ENCODE measurements around the gene ROR2. TPM values are rescaled to one million over a fixed set of nuclear protein-coding genes. Genes with fewer than 3 reads are reported as not detected.

The ROR2 gene
- total and polyA plus RNA-seq, 2 experiments from 2014 or later: 8.1 to 18.8 TPM

DNA sequence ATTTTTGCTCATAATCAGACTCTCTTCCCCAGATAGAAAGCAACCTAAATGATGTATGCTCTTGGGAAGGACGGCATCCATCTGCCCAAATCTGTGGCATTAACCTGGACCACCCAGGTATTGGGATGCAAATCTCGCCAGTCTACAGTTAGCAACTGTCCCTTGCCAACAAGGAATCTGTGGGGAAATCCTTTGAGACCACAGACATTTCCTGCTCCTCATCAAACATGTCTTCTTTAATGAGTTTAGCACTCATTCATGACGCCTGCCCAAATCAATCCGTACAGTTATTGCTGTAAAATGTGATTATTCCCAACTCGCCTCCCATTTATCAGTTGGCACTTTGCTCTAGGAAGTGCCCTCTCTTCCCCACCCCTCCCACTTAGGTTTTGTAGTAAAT lies 7.8 kb downstream of the ROR2 start:
- Histone ChIP-seq H3K36me3 (ENCODE audit: insufficient read depth) (no peaks in the 10 kb centered on the region), H3K79me2 (replicated peaks; ENCODE audit: insufficient read depth) (peaks cover 46% of the 10 kb centered on the region), H3K4me2 (no peak overlapping the region), H3K27me3 (ENCODE audit: insufficient read depth) (peaks cover 8% of the 10 kb centered on the region), H4K20me1 (replicated peaks; ENCODE audit: insufficient read depth) (no peaks in the 10 kb centered on the region; the same call in 1 of the 2 replicates), H3K27ac (ENCODE audit: low read depth) (no peak overlapping the region), H3K9me2 (ENCODE audit: insufficient read depth) (0 out of 2 replicates have a peak, but pooled peaks cover 3% of the 10 kb centered on the region), H3K4me1 (ENCODE audit: insufficient read depth) (peaks cover 35% of the 10 kb centered on the region), H2AFZ (no peak overlapping the region), H3K4me3 (no peak overlapping the region), H3F3A (replicated peaks; ENCODE audit: low read depth) (no peaks in the 10 kb centered on the region)
- Mint-ChIP-seq H3K27ac (no peak overlapping the region), H3K36me3 (ENCODE audit: low read depth) (no peaks in the 10 kb centered on the region), H3K9me3 (no peaks in the 10 kb centered on the region), H3K27me3 (ENCODE audit: insufficient read depth, low read depth, poor library complexity) (peaks cover 11% of the 10 kb centered on the region), H3K4me3 (no peak overlapping the region), H3K4me1 (peaks cover 39% of the 10 kb centered on the region)
- ATAC-seq (no peak), DNase-seq (ENCODE audit: low spot score) (no peak)
- no peak for TF ChIP-seq CREB1 (CRISPR knock-in tag; IDR thresholded peaks at IDR 0.05; ENCODE audit: low read depth)
- no peak for TF ChIP-seq ZNF331 (CRISPR knock-in tag; IDR thresholded peaks at IDR 0.05; ENCODE audit: low read depth)
- no peak for TF ChIP-seq ZNF114 (CRISPR knock-in tag; IDR thresholded peaks at IDR 0.05)
- TF ChIP-seq POLR2AphosphoS5 (IDR thresholded peaks at IDR 0.05; ENCODE audit: low read depth): no peak
- TF ChIP-seq, protein P1, sequence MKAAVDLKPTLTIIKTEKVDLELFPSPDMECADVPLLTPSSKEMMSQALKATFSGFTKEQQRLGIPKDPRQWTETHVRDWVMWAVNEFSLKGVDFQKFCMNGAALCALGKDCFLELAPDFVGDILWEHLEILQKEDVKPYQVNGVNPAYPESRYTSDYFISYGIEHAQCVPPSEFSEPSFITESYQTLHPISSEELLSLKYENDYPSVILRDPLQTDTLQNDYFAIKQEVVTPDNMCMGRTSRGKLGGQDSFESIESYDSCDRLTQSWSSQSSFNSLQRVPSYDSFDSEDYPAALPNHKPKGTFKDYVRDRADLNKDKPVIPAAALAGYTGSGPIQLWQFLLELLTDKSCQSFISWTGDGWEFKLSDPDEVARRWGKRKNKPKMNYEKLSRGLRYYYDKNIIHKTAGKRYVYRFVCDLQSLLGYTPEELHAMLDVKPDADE (IDR thresholded peaks at IDR 0.05): no peak
- no peak for TF ChIP-seq STAT1 (IDR thresholded peaks at IDR 0.05; ENCODE audit: unreplicated experiment)
- TF ChIP-seq, protein P2, sequence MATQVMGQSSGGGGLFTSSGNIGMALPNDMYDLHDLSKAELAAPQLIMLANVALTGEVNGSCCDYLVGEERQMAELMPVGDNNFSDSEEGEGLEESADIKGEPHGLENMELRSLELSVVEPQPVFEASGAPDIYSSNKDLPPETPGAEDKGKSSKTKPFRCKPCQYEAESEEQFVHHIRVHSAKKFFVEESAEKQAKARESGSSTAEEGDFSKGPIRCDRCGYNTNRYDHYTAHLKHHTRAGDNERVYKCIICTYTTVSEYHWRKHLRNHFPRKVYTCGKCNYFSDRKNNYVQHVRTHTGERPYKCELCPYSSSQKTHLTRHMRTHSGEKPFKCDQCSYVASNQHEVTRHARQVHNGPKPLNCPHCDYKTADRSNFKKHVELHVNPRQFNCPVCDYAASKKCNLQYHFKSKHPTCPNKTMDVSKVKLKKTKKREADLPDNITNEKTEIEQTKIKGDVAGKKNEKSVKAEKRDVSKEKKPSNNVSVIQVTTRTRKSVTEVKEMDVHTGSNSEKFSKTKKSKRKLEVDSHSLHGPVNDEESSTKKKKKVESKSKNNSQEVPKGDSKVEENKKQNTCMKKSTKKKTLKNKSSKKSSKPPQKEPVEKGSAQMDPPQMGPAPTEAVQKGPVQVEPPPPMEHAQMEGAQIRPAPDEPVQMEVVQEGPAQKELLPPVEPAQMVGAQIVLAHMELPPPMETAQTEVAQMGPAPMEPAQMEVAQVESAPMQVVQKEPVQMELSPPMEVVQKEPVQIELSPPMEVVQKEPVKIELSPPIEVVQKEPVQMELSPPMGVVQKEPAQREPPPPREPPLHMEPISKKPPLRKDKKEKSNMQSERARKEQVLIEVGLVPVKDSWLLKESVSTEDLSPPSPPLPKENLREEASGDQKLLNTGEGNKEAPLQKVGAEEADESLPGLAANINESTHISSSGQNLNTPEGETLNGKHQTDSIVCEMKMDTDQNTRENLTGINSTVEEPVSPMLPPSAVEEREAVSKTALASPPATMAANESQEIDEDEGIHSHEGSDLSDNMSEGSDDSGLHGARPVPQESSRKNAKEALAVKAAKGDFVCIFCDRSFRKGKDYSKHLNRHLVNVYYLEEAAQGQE (IDR thresholded peaks at IDR 0.05; ENCODE audit: unreplicated experiment): no peak
- TF ChIP-seq, protein P3, sequence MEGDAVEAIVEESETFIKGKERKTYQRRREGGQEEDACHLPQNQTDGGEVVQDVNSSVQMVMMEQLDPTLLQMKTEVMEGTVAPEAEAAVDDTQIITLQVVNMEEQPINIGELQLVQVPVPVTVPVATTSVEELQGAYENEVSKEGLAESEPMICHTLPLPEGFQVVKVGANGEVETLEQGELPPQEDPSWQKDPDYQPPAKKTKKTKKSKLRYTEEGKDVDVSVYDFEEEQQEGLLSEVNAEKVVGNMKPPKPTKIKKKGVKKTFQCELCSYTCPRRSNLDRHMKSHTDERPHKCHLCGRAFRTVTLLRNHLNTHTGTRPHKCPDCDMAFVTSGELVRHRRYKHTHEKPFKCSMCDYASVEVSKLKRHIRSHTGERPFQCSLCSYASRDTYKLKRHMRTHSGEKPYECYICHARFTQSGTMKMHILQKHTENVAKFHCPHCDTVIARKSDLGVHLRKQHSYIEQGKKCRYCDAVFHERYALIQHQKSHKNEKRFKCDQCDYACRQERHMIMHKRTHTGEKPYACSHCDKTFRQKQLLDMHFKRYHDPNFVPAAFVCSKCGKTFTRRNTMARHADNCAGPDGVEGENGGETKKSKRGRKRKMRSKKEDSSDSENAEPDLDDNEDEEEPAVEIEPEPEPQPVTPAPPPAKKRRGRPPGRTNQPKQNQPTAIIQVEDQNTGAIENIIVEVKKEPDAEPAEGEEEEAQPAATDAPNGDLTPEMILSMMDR (conservative IDR thresholded peaks at IDR 0.05; ENCODE audit: low read depth in 2 of 2): no peak
- TF ChIP-seq, protein P4, sequence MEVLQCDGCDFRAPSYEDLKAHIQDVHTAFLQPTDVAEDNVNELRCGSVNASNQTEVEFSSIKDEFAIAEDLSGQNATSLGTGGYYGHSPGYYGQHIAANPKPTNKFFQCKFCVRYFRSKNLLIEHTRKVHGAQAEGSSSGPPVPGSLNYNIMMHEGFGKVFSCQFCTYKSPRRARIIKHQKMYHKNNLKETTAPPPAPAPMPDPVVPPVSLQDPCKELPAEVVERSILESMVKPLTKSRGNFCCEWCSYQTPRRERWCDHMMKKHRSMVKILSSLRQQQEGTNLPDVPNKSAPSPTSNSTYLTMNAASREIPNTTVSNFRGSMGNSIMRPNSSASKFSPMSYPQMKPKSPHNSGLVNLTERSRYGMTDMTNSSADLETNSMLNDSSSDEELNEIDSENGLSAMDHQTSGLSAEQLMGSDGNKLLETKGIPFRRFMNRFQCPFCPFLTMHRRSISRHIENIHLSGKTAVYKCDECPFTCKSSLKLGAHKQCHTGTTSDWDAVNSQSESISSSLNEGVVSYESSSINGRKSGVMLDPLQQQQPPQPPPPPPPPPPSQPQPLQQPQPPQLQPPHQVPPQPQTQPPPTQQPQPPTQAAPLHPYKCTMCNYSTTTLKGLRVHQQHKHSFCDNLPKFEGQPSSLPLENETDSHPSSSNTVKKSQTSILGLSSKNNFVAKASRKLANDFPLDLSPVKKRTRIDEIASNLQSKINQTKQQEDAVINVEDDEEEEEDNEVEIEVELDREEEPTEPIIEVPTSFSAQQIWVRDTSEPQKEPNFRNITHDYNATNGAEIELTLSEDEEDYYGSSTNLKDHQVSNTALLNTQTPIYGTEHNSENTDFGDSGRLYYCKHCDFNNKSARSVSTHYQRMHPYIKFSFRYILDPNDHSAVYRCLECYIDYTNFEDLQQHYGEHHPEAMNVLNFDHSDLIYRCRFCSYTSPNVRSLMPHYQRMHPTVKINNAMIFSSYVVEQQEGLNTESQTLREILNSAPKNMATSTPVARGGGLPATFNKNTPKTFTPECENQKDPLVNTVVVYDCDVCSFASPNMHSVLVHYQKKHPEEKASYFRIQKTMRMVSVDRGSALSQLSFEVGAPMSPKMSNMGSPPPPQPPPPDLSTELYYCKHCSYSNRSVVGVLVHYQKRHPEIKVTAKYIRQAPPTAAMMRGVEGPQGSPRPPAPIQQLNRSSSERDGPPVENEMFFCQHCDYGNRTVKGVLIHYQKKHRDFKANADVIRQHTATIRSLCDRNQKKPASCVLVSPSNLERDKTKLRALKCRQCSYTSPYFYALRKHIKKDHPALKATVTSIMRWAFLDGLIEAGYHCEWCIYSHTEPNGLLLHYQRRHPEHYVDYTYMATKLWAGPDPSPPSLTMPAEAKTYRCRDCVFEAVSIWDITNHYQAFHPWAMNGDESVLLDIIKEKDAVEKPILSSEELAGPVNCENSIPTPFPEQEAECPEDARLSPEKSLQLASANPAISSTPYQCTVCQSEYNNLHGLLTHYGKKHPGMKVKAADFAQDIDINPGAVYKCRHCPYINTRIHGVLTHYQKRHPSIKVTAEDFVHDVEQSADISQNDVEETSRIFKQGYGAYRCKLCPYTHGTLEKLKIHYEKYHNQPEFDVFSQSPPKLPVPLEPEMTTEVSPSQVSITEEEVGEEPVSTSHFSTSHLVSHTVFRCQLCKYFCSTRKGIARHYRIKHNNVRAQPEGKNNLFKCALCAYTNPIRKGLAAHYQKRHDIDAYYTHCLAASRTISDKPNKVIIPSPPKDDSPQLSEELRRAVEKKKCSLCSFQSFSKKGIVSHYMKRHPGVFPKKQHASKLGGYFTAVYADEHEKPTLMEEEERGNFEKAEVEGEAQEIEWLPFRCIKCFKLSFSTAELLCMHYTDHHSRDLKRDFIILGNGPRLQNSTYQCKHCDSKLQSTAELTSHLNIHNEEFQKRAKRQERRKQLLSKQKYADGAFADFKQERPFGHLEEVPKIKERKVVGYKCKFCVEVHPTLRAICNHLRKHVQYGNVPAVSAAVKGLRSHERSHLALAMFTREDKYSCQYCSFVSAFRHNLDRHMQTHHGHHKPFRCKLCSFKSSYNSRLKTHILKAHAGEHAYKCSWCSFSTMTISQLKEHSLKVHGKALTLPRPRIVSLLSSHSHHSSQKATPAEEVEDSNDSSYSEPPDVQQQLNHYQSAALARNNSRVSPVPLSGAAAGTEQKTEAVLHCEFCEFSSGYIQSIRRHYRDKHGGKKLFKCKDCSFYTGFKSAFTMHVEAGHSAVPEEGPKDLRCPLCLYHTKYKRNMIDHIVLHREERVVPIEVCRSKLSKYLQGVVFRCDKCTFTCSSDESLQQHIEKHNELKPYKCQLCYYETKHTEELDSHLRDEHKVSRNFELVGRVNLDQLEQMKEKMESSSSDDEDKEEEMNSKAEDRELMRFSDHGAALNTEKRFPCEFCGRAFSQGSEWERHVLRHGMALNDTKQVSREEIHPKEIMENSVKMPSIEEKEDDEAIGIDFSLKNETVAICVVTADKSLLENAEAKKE (CRISPR knock-in tag; IDR thresholded peaks at IDR 0.05): no peak
- TF ChIP-seq JUNB (IDR thresholded peaks at IDR 0.05; ENCODE audit: unreplicated experiment): no peak
- no peak for TF ChIP-seq EZH2phosphoT487 (IDR thresholded peaks at IDR 0.05; ENCODE audit: unreplicated experiment)
- TF ChIP-seq EZH2 (IDR thresholded peaks at IDR 0.05; ENCODE audit: low read depth, unreplicated experiment): no peak
- TF ChIP-seq NANOG (IDR thresholded peaks at IDR 0.05; ENCODE audit: borderline replicate concordance): no peak

All from GM23338 (cell line).